Measurements from ENCODE around the gene FKBP15.
"Not testable (repeated sequence)": the region's sequence is repeated elsewhere in the genome, so short reads cannot be mapped to it uniquely, and the experiment has no call there.

Gene FKBP15, protein sequence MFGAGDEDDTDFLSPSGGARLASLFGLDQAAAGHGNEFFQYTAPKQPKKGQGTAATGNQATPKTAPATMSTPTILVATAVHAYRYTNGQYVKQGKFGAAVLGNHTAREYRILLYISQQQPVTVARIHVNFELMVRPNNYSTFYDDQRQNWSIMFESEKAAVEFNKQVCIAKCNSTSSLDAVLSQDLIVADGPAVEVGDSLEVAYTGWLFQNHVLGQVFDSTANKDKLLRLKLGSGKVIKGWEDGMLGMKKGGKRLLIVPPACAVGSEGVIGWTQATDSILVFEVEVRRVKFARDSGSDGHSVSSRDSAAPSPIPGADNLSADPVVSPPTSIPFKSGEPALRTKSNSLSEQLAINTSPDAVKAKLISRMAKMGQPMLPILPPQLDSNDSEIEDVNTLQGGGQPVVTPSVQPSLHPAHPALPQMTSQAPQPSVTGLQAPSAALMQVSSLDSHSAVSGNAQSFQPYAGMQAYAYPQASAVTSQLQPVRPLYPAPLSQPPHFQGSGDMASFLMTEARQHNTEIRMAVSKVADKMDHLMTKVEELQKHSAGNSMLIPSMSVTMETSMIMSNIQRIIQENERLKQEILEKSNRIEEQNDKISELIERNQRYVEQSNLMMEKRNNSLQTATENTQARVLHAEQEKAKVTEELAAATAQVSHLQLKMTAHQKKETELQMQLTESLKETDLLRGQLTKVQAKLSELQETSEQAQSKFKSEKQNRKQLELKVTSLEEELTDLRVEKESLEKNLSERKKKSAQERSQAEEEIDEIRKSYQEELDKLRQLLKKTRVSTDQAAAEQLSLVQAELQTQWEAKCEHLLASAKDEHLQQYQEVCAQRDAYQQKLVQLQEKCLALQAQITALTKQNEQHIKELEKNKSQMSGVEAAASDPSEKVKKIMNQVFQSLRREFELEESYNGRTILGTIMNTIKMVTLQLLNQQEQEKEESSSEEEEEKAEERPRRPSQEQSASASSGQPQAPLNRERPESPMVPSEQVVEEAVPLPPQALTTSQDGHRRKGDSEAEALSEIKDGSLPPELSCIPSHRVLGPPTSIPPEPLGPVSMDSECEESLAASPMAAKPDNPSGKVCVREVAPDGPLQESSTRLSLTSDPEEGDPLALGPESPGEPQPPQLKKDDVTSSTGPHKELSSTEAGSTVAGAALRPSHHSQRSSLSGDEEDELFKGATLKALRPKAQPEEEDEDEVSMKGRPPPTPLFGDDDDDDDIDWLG

GRCh38 chr9:113221003-113221799 is at the start of gene FKBP15, which contains the start of gene SLC31A1:
FKBP15 (minus strand) TSS chr9:113221277; CDS start chr9:113221243, 34 bp downstream.
SLC31A1 (plus strand) TSS chr9:113221544; CDS start chr9:113256149, 34,605 bp downstream.
- peak; percentile 99 for DNase-seq

GRCh38 chr9:113269871-113270270 is 48.8 kb upstream of the FKBP15 start:
- DNase-seq: no peak

GRCh38 chr9:113269355-113269754 is 48.3 kb upstream of the FKBP15 start:
- no peak for DNase-seq

- DNase-seq: no peak
These were observed 47.0 kb upstream of the FKBP15 start for GRCh38 chr9:113267911-113268566.

DNA sequence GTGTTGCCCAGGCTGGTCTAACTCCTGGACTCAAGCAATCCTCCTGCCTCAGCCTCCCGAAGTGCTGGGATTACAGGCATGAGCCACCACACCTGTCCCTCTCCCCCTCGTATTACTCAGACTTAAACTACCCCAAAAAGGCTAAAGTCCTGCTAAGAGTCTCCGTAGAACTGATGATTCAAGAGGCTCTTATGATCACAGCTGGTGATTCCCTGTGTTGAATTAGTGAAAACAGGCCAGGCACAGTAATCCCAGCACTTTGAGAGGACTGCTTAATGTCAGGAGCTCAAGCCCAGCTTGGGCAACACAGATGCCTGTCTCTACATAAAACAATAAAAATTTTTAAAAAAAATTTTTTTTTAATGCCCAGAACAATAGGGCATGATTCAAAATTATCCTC is 45.1 kb upstream of the FKBP15 start:
- DNase-seq: no peak

- no peak for DNase-seq
These were observed 41.0 kb upstream of the FKBP15 start for GRCh38 chr9:113261917-113262671.

- no peak for DNase-seq
These were observed 37.2 kb upstream of the FKBP15 start for GRCh38 chr9:113258282-113258681.

- no peak for DNase-seq
These were observed 36.8 kb upstream of the FKBP15 start for GRCh38 chr9:113257863-113258262.

DNA sequence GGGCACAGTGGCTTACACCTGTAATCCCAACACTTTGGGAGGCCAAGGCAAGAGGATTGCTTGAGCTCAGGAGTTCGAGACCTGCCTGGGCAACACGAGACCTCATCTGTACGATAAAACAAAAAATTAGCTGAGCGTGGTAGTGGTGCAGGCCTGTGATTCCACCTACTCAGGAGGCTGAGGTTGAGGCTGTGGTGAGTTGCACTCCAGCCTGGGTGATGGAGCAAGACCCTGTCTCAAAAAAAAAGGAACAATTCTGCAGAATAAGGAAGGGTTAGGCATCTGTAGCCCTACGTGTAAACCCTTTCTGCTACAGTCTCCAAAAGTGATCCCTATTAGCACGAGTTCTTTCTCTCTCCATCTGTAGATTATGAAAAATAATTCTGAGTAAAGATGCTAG is 34.4 kb upstream of the FKBP15 start:
- DNase-seq: no peak

DNA sequence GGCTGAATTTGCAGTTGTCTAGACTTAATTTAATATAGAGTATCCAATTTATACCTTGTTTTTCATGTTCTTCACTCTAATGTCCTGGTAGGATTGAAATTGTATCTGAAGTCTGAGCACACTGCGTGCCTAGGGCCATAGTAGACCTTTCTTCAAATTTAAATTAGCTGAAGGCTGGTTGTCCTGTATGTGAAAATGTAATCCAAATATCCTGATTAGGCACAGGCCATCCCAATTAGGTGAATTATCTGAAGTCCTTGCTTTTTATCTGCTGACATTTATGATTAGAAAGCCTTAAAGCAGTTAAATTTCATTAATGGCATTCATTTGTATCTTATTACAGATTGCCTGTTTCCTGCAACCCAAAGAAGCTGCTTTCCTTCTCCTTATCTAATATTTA is 33.9 kb upstream of the FKBP15 start:
- no peak for DNase-seq

DNA sequence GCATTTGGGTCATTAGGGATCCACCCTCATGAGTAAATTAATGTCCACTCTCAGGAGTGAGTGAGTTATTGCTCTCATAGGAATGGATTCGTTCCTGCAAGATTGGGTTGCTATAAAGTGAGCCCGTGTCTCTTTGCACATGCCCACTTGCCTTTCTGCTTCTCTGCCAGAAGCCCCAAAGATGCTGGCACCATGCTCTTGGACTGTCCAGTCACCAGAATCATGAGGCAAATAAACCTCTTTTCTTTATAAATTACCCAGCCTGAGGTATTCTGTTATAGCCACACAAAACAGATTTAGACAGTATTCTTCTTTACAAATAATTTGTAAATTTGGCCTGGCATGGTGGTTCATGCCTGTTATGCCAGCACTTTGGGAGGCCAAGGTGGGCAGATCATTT is 29.7 kb upstream of the FKBP15 start:
- DNase-seq: no peak

- not testable (repeated sequence) for DNase-seq
These were observed 28.6 kb upstream of the FKBP15 start for GRCh38 chr9:113249661-113250060.

GRCh38 chr9:113247640-113248039 is 26.6 kb upstream of the FKBP15 start:
- DNase-seq: no peak

DNA sequence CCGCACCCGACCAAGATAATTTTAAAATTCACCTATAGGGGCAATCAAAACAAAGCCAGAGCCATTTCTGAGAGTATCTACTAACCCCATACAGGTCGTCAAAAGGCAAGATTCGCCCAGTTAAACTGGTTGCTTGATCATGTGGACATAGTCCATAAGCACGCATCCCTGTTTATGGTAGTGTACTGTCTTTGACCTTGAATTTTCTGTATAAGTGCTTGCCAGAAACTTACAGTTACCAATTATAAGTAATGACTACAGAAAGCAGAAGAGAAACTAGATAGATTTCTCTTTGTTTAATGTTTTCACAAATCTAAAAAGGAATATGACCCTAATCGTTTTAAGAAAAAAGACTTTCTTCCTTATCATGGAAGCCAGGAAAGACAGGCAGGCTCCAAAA is 25.9 kb upstream of the FKBP15 start:
- no peak for DNase-seq

- no peak for DNase-seq
These were observed 24.8 kb upstream of the FKBP15 start for GRCh38 chr9:113245894-113246293.

DNA sequence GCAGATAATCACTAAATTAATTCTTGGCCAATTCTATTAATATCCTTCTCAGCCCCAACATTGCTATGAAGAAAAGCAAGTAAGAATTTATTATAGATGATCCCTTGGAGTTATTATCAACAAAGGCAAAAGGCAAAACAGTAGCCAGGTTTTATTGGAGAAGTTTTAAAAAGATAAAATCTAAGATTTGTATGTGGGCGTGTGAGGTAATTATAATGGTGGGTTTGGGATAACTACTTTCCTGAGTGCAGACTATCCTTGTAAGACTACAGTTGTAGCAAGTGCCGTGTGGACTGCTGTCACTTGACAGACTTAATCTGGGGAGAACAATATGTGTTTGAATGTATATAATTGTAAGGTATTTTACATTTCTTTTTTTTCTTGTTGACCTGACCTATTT is 23.5 kb upstream of the FKBP15 start:
- DNase-seq: no peak

DNA sequence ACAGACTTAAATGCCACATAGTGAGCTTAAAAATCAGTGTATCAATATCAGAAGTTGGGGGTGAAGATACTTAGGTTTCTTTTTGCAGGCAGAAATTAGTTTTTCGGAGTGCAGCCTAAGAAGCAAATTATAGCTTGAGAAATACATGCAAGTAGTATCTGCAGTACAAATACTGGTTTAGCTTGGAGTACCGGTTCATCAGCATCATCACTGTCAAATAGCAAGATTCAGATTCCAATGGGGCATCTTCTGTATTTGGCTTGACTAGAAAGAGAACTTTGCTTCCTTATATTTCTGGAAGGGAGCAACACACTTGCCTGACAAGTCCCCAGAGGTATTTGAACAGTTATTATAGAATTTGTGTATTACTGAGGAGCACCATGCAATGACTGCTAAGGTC is 20.1 kb upstream of the FKBP15 start:
- no peak for DNase-seq

GRCh38 chr9:113238859-113239232 is 17.8 kb upstream of the FKBP15 start:
- no peak for DNase-seq

DNA sequence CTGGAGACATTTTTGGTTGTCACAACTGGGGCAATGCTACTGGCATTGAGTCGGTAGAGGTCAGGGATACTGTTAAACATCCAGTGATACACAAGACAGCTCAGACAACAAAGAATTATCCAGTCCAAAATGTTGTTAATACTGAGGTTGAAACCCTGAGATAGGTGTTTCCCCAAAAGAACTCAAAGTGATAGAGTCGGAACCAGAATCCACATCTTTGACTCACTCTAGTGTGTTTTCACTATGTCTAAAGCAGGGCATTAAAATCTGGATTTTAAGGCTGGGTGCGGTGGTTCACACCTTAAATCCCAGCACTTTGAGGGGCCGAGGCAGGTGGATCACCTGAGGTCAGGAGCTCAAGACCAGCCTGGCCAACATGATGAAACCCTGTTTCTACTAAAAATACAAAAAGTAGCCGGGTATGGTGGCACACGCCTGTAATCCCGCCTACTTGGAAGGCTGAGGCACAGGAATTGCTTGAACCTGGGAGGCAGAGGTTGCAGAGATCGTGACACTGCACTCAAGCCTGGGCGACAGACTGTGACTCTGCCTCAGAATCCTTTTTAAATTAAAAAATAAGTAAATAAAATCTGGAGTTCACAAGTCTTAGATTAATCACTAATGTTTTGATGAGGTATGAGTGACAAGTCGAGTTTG is 17.3 kb upstream of the FKBP15 start:
- no peak for DNase-seq

GRCh38 chr9:113237026-113237425 is 15.9 kb upstream of the FKBP15 start:
- no peak for DNase-seq

Data from right hindlimb (tissue), 1 donor.